Epithelial cell of proximal tubule (primary cell): ENCODE results near the gene TUBAL3. TPM values are rescaled to one million over a fixed set of nuclear protein-coding genes. Genes with fewer than 3 reads are reported as not detected.

ENCODE experiments used
- DNase-seq: peaks from one replicate; pipeline ENCODE4 v3.0.0-alpha.2; 2011; ENCODE audit warnings: low read depth
- H3K4me3 ChIP-seq: 2 replicates; pipeline ENCODE4 v1.5.1; 2011; ENCODE audit warnings: low read depth, mild to moderate bottlenecking, low read length
- CTCF ChIP-seq: conservative IDR thresholded peaks from 2 replicates; pipeline ENCODE4 v1.5.1; 2012; ENCODE audit warnings: low read depth, mild to moderate bottlenecking, low read length
- total RNA-seq: library from RNA; depleted of rRNA; stranded (reverse); fragments of >200 nt; gene quantifications from 2 replicates; pipeline ENCODE4 v1.2.3, GENCODE V29; 2015

TUBAL3 gene
- total RNA-seq, 1 donor from 2014 or later, result not detected

DNA sequence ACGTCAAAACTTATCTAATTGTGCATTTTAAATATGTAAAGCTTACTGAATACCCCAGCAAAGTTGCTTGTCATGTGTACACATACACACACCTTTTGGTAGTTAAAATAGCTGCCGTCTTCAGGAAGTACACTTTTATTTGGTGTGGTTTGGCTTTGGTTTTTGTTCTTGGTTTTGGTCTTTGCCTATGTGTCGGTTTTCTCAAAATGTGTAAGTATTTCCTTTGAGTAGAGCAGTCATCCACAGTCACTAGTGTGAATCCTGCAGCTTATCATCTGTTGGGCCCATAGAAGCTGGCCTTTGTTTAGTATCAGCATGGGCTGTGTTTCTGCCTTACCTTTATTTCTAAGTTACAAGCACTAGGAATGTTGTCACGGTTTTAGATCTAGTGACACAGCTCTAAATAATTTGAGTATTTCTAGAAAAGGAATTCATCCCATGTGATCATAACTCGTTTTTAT is 43.0 kb upstream of the TUBAL3 start:
- no peak for DNase-seq
- peak overlapping the region; percentile 69 for H3K4me3 ChIP-seq

GRCh38 chr10:5447056-5447455 is 42.4 kb upstream of the TUBAL3 start:
- peak overlapping the region; percentile 69 for H3K4me3 ChIP-seq
- no peak for DNase-seq
- TF ChIP-seq CTCF, result no peak

More for the DNA sequence above, 43.0 kb upstream of the TUBAL3 start:
- no peak for TF ChIP-seq CTCF

DNA sequence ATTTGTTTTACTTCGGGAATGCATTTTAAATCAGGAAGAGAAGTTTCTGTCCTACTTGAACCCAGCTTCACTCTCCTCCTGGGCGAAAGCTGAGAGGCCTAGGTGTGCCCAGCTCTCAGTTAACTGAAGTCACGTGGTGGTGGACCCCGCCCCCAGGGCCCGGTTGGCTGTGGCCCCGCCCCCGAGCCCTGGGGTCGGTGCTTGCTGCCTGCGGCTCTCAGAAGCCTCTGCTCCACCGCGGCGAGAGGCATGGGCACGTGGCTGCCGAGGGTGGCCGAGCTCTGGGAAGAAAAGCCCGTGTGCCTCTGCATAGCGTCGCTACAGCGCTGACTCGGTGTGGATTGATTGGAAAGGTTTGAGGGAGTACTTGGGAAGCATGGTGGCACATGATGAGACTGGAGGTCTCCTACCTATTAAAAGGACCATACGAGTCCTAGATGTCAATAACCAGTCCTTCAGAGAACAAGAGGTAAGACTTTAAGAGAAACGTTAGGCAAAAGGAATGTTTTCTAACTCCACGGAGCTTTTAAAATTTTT is 41.8 kb upstream of the TUBAL3 start:
- peak overlapping the region; percentile 69 for H3K4me3 ChIP-seq
- no peak for TF ChIP-seq CTCF
- DNase-seq, result no peak

GRCh38 chr10:5445006-5445405 is 40.4 kb upstream of the TUBAL3 start:
- DNase-seq, result no peak
- H3K4me3 ChIP-seq, result no peak overlapping the region
- TF ChIP-seq CTCF, result no peak

DNA sequence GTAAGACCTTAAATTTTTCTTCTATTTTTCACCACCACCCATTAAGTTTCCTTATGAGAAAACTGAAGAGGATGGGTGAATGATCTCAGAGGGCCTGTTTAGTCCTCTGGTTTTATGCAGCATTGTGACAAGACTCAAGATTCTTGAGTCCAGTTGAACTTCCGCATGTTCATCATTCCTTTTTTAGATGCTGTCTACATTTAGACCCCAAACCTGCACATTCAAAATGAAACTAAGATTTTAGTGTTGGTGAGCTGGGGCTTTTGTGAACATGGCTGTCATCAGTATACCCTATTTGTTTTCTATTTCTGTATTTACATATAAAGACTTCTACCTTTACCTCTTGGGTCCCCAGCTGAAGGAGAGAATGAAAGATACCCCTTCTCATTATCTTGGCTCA is 38.8 kb upstream of the TUBAL3 start:
- TF ChIP-seq CTCF, result no peak
- H3K4me3 ChIP-seq, result no peak overlapping the region
- no peak for DNase-seq

DNA sequence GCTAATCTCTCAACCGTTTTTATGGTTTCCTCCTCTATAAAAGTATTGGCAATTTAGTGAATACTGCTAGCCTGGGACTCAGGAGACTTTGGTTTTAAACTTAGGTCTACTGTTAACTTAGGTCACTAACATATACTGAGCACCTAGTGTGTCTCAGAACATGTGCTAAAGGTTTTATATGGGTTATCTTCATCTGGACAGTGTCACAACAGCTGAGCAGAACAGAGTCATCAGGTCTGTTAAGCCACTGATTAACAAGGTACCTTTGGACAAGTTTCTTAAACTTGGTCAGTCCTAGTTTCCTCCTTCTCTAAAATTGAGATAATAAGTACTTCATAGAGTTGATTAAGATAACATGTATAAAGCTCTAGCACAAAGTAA is 38.4 kb upstream of the TUBAL3 start:
- H3K4me3 ChIP-seq, result no peak overlapping the region
- TF ChIP-seq CTCF, result no peak
- DNase-seq, result no peak

DNA sequence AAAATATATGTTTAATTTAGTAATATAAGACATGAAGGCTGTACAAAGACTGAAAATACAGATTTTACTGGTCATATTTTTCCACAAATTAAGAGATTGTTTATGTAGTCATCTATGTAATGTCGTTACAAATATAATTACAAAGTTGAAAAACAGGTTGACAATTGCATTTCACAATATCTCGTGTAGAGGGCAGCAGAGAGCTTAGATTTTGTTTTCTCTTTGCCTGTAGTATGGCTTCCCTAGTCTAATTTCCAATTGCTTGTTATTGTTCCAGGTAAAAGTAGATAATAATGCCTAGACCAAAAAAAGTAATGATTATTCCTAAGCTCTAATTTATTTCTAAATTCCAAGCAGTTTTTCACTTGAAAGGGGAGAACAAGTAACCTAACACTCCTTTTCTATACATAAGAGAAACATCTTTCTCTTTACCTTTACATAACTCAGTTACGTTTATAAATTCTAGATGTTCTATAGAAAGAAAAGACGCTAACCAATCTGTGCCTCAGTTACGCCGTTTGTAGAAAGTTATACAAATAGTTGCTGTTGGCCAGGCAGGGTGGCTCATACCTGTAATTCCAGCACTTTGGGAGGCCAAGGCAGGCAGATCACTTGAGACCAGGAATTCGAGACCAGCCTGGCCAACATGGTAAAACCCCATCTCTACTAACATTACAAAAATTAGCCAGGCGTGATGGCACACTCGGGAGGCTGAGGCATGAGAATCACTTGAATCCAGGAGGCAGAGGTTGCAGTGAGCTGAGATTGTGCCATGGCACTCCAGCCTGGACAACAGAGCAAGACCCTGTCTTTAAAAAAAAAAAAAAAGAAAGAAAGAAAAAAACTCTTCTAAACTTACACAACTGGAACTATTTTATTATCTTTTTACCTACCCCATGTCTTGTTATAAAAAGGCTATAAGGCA is 37.7 kb upstream of the TUBAL3 start:
- DNase-seq, result no peak
- peak; percentile 72 for TF ChIP-seq CTCF
- H3K4me3 ChIP-seq, result no peak overlapping the region
